Astrocyte (in vitro differentiated cells and primary cell): Measurements from ENCODE around the gene TEX26.

ENCODE experiments used
- EZH2 ChIP-seq: IDR thresholded peaks from 2 replicates; pipeline ENCODE4 v1.6.1; 2012; ENCODE audit warnings: mild to moderate bottlenecking, low read length, inconsistent platforms; ENCODE audit not compliant: insufficient read depth
- TF ChIP-seq, protein P1 (sequence below): IDR thresholded peaks from 2 replicates; pipeline ENCODE4 v1.5.1; 2011; ENCODE audit warnings: low read depth, mild to moderate bottlenecking, inconsistent platforms, low read length, moderate library complexity; ENCODE audit not compliant: insufficient read depth

- no peak for TF ChIP-seq EZH2
- TF ChIP-seq, protein P1, sequence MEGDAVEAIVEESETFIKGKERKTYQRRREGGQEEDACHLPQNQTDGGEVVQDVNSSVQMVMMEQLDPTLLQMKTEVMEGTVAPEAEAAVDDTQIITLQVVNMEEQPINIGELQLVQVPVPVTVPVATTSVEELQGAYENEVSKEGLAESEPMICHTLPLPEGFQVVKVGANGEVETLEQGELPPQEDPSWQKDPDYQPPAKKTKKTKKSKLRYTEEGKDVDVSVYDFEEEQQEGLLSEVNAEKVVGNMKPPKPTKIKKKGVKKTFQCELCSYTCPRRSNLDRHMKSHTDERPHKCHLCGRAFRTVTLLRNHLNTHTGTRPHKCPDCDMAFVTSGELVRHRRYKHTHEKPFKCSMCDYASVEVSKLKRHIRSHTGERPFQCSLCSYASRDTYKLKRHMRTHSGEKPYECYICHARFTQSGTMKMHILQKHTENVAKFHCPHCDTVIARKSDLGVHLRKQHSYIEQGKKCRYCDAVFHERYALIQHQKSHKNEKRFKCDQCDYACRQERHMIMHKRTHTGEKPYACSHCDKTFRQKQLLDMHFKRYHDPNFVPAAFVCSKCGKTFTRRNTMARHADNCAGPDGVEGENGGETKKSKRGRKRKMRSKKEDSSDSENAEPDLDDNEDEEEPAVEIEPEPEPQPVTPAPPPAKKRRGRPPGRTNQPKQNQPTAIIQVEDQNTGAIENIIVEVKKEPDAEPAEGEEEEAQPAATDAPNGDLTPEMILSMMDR: no peak
These were observed 13.6 kb upstream of the TEX26 start for GRCh38 chr13:30918662-30919405.
